ENCODE measurements around the gene PDIK1L. TPM values are rescaled to one million over a fixed set of nuclear protein-coding genes. Genes with fewer than 3 reads are reported as not detected.

The PDIK1L gene
- 1.3 and 1.8 TPM in 2 replicates for total RNA-seq

DNA sequence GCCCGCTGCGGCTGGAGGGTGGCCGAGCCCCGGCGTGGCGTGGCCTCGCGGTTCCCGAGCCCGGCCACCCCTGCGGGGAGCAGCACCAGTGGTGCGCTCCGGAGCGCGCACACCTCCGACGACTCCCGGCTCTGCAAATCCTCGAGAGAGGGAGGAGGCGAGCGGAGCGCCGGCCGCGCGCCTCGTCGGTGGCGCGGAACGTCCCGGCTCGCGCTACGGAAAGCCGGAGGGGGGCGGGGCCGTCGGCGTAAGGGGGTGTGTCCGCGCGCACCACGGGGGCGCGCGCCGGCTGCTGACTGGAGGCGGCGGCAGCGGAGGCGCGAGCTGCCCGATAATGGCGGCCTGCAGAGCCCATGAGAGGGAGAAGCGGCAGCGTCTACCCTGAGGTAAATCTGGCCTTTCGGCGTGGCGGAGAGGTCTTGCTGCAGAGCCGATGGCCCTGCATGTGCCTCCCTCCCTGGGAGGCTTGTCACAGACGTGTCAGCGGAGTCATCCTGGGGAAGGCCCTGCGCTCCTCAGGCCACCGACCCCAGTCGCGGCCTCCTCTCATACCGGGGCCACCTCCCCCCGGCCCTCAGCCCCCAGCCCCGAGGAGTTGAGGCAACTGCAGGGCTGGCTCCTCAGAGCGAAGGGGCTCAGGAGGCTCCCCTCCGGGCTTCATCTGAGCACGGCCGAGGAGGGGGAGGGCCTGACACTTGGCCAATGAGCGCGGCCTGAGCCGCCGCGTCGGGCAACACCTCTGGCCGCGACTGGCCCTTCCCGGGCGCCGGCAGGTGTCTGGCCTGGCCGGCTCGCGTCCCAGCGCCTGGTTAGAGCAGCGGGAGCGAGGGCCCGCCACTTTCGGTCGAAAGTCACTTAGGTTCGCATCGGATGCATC is at the start of gene PDIK1L:
TSS of gene PDIK1L (plus strand) at position 295 of the 877 bp plus-strand sequence. CDS start 2,485 bp downstream, outside the sequence.

DNA sequence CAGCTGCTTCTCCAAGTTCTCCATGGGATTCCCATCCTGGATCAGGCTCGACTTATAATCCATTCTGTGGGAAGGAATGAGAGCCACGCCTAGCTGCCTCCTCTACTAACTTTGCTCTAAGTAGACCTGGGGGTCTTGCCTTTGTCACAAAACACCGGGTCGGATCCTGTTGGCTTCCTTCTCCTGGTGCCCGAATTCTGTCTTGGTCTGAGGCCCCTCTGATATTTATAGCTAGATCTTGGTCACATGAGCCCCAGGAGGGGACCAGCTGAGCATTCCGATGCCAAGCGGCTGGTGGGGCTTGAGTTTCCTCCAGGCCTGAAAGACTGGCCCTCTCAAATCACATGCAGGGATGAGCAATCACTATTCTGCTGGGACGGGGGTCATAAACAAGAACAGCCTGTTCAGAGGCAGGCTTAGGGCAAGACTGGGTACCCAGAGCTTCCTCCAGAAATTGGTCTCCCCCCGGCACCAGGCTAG is 44.2 kb upstream of the PDIK1L start, which contains the start of gene TRIM63:
TSS of gene TRIM63 (minus strand) at position 199 of the 480 bp plus-strand sequence. CDS start at position 63, 136 bp downstream.

DNA sequence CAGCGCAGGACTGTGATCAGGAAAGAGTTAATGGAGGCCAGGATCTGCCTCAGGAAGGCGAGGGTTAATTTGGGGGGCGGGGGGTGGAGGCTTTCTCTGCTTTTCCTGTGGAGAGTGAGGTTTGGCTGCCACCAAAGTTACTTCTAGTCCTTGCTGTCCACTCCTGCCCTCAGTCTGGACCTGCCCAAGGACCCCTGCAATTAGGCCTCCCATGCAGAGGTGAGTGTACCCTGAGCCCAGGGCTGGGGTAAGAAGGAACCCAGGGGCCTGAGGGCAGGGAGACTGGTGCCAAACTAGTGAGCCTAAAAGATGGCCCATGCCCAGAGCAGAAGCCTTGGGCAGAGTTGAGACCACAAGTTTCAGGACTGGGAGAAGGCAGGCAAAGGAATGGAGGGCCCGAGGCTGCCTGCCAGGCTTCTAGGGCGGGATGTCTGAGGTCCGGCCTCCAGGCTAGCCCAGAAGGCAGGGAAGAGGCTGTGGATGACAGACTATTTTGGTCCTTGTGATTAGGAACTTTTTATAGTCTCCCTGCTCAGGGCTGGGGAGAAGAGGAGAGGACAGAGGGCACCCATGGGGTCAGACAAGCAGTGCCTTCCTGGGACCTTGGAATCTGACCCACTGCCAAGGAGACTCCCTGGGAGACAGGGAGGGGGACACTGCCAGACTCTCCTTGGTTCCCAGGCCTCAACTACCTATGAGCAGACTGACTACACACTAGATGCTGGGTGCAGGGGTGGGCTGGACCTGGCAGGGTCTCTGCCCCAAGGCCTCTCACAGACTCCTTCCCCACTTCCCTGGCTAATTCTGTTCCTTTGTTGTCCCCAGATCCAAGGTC is 47.5 kb downstream of the PDIK1L start, which contains the start of gene FAM110D:
TSS of gene FAM110D (plus strand) at position 172 of the 835 bp plus-strand sequence. CDS start 2,213 bp downstream, outside the sequence.

DNA sequence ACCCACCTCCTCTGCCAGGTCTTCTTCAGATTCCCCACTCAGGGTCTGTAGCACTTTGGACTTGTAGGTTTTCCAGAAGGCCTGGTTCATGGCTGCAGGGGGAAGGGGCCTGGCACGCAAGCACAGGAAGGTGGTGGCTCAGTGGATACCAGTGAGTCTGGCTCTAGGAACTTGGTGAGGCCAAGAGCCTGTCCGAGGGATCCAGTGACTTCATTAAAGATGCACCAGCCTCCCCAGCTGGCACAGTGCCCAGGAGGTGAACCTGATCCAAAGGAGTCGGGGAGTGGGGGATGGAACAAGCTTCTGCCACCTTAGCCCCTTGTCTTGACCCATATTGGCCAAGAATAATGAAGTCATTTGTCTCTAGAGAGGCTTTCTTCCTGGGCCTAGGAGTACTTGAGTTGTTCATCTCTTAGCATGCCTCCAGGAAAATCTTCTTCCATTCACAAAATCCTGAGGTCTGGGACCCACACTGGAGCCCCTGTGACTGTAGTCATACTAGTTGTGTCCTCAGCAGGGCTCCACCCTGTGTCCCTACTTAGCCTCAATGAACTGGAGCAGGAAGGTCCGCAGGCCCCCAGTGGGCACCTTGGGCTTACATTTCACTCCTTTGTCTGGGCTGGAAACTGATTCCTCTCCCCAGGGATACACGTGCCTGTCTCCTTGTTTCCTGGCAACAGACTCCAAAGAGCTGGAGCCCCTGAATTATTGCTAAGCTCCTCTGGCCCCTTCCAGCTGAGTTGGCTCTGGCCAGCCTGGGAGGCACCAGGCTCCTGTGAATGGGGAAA is 57.0 kb downstream of the PDIK1L start, which contains the start of gene C1orf232:
TSS of gene C1orf232 (minus strand) at position 554 of the 788 bp plus-strand sequence. CDS start at position 90, 464 bp downstream.

DNA sequence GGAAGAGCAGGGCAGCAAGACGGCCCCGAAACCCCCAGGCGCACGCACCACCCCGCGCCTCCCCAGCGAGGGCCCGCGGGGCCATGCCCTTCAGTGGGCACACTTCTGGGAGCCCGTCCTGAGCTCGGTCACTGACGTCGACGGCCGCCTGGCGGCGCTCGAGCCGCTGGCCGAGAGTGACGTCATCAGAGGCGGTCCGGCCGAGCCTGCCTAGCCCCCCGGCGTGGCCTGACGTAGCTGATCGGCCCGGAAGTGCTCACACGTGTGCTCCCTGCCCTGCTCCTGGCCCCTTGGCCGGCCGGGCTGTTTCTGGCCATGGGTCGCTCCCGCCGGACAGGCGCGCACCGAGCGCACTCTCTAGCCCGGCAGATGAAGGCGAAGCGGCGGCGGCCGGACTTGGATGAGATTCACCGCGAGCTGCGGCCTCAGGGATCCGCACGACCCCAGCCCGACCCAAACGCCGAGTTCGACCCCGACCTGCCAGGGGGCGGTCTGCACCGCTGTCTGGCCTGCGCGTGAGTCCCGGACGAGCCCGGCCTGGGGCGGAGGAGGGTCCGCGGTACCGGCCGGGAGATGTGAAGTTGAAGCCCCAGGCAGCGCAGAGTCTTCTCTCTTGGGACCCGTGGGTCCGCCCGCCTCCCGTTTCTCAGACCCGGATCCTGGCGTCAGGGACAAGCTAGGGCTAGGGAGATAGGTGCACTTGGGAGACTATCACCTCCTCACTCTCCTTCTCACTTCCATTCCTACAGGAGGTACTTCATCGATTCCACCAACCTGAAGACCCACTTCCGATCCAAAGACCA is 58.2 kb downstream of the PDIK1L start, which contains the start of gene ZNF593:
TSS of gene ZNF593 (plus strand) at position 240 of the 803 bp plus-strand sequence. CDS start at position 316, 76 bp downstream.

DNA sequence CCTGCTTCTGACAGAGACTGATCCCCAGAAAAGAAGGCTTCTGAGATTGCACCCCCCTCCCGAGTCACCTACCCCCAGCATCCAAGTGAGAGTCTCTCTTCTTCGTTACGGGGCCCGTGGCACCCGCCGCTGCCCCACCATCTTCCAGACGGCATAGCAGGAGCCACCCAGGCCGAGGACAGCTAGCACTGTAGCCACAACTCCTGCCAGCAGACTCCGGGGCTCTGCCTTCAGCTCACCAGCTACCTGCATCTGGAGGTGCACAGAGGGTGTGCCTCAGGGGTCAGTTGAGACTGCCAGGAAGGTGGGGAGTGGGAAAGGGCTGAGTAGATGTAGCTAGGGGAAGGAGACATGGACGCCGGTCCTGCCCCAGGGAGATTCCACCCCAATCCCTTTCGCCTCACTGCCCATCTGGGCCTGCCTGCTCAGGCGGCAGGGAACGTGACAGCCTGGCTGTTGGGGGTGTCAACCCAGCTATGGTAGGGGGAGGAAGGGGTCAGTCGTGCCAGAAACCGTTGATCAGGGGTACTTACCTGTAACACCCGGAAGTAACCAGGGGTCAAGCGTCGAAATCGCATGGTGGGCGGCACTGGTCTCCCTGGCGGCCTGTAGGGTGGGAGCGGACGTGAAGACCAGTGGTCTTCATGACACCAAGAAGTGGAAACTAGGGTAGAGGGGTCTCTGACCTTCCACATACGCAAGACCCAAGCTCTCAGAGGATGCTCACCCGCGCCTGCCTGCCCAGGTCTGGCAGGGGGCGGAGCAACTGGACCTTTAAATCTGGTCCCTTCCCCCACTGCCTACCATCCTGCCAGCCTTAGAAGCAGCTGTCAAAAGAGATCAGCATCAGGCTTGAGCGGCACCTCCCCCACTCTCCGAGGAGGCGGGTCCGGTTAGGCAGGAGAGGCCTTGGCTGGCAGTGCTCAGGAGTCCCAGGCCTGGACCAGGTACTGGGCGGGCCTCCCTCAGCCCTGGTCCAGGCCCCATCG is 59.8 kb downstream of the PDIK1L start, which contains the start of gene ZNF593OS:
TSS of gene ZNF593OS (minus strand) at position 749 of the 989 bp plus-strand sequence. CDS start at position 578, 171 bp downstream.

Other genes starting within 250 kb of the PDIK1L start
- 8.1 and 8.9 TPM in 2 replicates for gene PAQR7, start 236.1 kb upstream of the PDIK1L start, total RNA-seq
- 278 and 372 TPM in 2 replicates for gene STMN1, start 205.4 kb upstream of the PDIK1L start, total RNA-seq
- 9.7 and 14.5 TPM in 2 replicates for gene PAFAH2, start 113.8 kb upstream of the PDIK1L start, total RNA-seq
- gene EXTL1, start 90.0 kb upstream of the PDIK1L start, total RNA-seq: 0.30 and 0.34 TPM in 2 replicates
- gene SLC30A2, start 65.7 kb upstream of the PDIK1L start, total RNA-seq: not detected in 2 replicates
- not detected in 2 replicates for gene TRIM63, start 44.2 kb upstream of the PDIK1L start, total RNA-seq
- not detected in 2 replicates for gene FAM110D, start 47.3 kb downstream of the PDIK1L start, total RNA-seq
- not detected in 2 replicates for gene C1orf232, start 57.1 kb downstream of the PDIK1L start, total RNA-seq
- 62.1 and 65.6 TPM in 2 replicates for gene ZNF593, start 58.1 kb downstream of the PDIK1L start, total RNA-seq
- gene ZNF593OS, start 60.0 kb downstream of the PDIK1L start, total RNA-seq: not detected in 2 replicates
- 0.15 and 0.17 TPM in 2 replicates for gene CNKSR1, start 65.7 kb downstream of the PDIK1L start, total RNA-seq
- gene CATSPER4, start 78.8 kb downstream of the PDIK1L start, total RNA-seq: not detected in 2 replicates
- 12.4 and 13.7 TPM in 2 replicates for gene CEP85, start 122.4 kb downstream of the PDIK1L start, total RNA-seq
- 227 and 265 TPM in 2 replicates for gene SH3BGRL3, start 168.3 kb downstream of the PDIK1L start, total RNA-seq
- gene UBXN11, start 194.8 kb downstream of the PDIK1L start, total RNA-seq: 6.9 and 8.0 TPM in 2 replicates
- not detected in 2 replicates for gene CD52, start 206.1 kb downstream of the PDIK1L start, total RNA-seq
- gene CRYBG2, start 242.3 kb downstream of the PDIK1L start, total RNA-seq: 1.3 TPM in 1 of 2 replicates, not detected in the other

Data from bronchus fibroblast of lung (primary cell).